T-helper 9 cell (primary cell): Measurements from ENCODE around the gene ERF.

Experiments
- DNase-seq: peaks from one replicate; pipeline ENCODE4 v3.0.0-alpha.2; 2020

Gene ERF

DNA sequence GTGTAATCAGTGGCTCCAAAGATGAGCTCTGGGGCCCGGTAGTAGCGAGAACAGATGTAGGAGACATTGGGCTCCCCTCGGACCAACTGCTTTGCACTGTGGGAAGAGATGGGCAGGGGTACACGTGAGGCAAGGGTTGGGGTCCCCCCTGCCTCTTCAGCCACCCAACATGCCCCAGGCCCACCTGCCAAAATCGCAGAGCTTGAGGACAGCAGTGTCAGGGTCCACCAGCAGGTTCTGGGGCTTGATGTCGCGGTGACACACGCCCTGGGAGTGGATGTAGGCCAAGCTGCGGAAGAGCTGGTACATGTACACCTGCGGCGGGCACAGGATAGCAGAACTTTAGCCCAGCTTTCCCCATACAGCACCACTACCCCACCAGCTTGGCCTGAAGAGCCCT lies 20.6 kb downstream of the ERF start:
- no peak for DNase-seq

- no peak for DNase-seq
These were observed 21.1 kb downstream of the ERF start for GRCh38 chr19:42233678-42234292.

DNA sequence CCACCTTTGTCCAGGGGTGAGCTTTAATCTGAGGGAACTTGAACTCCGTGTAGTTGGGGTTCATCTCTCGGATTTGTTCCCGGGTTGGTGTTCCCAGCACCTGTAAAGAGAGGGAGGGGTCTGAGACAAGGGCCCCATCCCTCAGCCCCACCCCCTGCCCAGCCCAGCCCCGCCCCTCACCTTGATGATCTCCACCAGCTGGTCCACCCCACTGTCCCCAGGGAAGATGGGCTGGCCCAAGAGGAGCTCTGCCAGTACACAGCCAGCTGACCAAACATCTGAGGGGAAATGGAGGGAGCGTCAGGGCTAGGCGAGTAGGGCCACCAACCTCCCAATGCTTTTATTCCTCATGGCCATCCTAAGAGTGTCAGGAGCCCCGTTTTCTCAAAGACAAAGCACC lies 21.8 kb downstream of the ERF start:
- no peak for DNase-seq

DNA sequence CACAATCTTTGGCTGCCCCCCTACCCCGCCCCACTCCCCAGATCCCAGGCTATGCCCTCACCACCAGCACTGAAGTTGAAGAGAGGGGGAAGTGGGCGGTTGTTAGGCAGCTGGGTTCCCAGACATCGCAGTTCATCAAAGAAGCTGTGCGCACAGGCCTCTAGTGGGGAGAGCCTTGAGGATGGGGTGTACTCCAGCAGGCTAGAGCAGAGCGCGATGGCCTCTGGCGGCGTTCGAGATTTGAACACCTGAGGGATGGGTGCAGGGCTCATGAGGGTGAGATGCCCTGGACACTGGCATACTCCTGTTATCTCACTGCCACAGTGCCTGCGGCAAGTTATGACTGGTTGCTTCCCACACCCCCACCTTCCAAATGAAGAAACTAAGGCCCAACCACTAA lies 22.5 kb downstream of the ERF start:
- DNase-seq = no peak

GRCh38 chr19:42230571-42230970 lies 24.4 kb downstream of the ERF start:
- no peak for DNase-seq

DNA sequence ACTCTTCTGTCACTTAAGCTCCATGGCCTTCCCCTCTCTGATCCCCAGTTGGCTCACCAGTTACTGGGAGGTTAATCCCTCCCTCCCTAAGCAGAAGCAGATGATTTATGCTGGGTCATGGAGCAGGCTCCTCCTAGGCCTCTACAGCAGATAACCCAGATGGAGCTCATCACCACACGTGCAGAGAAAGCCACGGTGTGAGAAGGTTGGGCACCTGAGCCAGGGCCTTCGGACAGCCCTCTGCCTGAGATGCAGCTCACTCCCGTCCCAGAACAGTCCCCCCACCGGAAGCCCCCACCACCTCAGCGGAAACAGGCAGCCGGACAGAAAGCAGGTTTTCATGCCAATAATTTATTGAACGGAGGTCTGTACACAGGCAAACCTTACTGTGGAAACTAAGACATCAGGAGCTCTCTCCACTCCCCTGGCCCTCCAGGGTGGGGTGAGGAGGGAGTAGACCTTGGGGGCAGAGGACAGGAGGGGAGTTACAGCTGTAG lies 25.0 kb downstream of the ERF start:
- DNase-seq = no peak

- DNase-seq = no peak
These were observed 25.6 kb downstream of the ERF start for GRCh38 chr19:42229301-42229854.

- no peak for DNase-seq
These were observed 26.3 kb downstream of the ERF start for GRCh38 chr19:42228641-42229040.

GRCh38 chr19:42226886-42227285 lies 28.0 kb downstream of the ERF start:
- no peak for DNase-seq

- DNase-seq = no peak
These were observed 29.1 kb downstream of the ERF start for GRCh38 chr19:42225718-42226292.

DNA sequence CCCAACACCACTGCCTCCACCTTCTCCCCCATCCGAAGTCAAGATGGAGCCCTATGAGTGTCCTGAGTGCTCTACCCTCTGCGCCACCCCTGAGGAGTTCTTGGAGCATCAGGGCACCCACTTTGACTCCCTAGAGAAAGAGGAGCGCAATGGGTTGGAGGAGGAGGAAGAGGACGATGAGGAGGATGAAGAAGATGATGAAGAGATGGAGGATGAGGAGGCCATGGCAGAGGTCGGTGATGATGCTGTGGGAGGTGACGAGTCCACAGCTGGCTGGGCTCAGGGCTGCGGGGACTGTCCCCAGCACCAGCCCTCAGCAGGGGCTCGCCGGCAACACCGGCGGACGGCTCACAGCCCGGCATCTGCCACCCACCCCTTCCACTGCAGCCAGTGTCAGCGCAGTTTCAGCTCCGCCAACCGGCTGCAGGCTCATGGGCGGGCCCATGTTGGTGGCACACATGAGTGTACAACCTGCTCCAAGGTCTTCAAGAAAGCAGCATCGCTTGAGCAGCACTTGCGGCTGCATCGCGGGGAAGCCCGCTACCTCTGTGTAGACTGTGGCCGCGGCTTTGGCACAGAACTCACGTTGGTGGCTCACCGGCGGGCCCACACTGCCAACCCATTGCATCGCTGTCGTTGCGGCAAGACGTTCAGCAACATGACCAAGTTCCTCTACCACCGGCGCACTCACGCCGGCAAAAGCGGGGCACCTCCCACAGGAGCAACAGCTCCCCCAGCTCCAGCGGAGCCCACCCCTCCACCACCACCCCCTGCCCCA lies 29.8 kb downstream of the ERF start:
- no peak for DNase-seq

GRCh38 chr19:42220751-42221097 lies 34.2 kb downstream of the ERF start:
- no peak for DNase-seq

GRCh38 chr19:42219812-42220750 lies 34.8 kb downstream of the ERF start, which contains the start of gene ZNF526:
TSS of gene ZNF526 (plus strand) at chr19:42220312. CDS start at chr19:42224404, 4,092 bp downstream.
- DNase-seq = peak; percentile 92

- DNase-seq = peak; percentile 99
These were observed 37.1 kb downstream of the ERF start, which contains the start of gene DEDD2 for GRCh38 chr19:42217520-42218437. TSS of gene DEDD2 (minus strand) at chr19:42217677. CDS start at chr19:42217007, 670 bp downstream.

DNA sequence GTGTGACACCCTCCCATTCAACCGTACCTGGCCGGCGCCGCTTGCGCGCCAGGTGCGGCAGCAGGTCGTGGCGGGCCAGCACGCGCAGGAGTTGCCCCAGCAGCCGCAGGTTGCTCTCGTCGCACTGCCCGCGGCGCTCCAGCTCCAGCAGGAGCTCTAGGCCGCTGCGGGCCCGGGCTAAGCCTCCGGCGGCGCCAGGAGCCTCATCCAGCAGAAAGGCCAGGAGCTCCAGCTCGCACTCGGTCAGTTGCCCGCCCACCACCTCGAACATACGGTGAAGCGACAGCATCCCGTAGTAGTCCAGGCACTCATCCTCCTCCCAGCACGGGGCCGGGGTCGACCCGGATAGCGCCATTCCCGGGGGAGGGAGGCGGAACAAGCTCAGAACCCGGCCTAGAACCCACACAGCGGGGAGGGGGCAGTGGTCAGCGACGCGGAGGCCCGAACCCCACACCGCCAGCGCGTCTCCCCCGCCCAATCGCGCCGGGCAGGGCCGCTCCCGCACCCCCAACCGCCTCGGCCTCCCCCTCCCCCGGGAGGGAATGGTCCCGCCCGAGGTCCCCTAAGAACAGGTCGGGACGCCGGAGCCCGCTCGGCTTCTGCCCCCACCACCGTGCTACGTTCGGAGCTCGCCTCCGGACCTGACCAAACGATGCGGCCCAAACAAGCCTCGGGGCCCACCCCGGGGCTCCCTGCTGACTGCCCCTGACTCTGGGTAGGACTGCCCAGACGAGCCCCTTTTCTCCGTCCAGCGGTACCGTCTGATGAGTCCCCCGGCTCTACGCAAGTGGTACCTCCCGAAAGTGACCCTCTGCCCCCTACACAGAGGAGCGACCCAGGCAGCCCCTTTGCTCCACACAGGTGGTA lies 38.0 kb downstream of the ERF start:
- no peak for DNase-seq

- DNase-seq = no peak
These were observed 40.0 kb downstream of the ERF start for GRCh38 chr19:42214810-42215485.

DNA sequence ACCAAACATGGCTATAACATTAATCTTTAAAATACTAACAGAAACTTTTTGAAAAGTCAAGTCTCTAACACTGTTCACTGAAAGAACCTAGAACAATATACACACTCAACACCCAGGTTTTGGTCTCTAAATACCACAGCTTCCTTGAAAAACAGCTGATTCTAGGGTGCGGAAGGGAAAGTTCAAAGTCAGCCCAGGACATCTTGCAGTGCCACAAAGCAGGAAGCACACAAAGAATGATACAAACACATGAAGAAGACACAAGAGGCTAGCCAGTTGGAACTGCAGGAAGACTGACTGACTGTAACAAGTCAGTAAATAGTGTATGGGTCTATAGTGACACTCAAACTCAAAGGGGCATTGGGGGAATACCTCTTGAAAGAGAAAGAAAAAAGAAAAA lies 42.0 kb downstream of the ERF start:
- DNase-seq = no peak

- no peak for DNase-seq
These were observed 46.3 kb downstream of the ERF start for GRCh38 chr19:42208612-42209011.

- peak; percentile 32 for DNase-seq
These were observed 47.1 kb downstream of the ERF start for GRCh38 chr19:42207767-42208271.
